SK-N-SH (cell line): ENCODE data around the gene HSPA14. TPM values are rescaled to one million over a fixed set of nuclear protein-coding genes. Genes with fewer than 3 reads are reported as not detected.

Experiments used
- CTCF ChIA-PET: fragments of 300-600, 350-600 bp; formaldehyde crosslinking; extraction: SDS; loops from one replicate; lab custom pipeline; 2021; lab: Yijun Ruan, JAX
- POLR2A ChIA-PET: fragments of 350-600 bp; sonication (Branson Sonifier 250); formaldehyde crosslinking; extraction: SDS; loops from one replicate; lab custom pipeline; 2020; ENCODE audit warnings: antibody characterized with exemption, inconsistent platforms; lab: Yijun Ruan, JAX
- DNase-seq: peaks from one replicate; pipeline ENCODE4 v3.0.0; 2012
- H2AFZ ChIP-seq: fragments of 200-600 bp; sonication (generic); 2 replicates; pipeline ENCODE4 v1.8.1; 2016; ENCODE audit warnings: antibody characterized with exemption, mild to moderate bottlenecking, low read depth
- H3F3A ChIP-seq: fragments of 200-600 bp; sonication (generic); replicated peaks from 2 replicates; pipeline ENCODE3; 2016; ENCODE audit warnings: antibody characterized with exemption, mild to moderate bottlenecking; ENCODE audit not compliant: insufficient read depth
- H3K27ac ChIP-seq, 2 experiments: fragments of 200-500 bp in 1 of 2; fragments of 200-600 bp in 1 of 2; sonication (Bioruptor generic) in 1 of 2; sonication (generic), shearing (Covaris generic) in 1 of 2; 2 replicates each; pipeline versions ENCODE4 v1.5.1 to v1.6.1; 2014 to 2016; ENCODE audit warnings: low read depth in 2 of 2, inconsistent platforms in 1 of 2, low read length in 1 of 2, mild to moderate bottlenecking in 1 of 2, mixed read lengths in 1 of 2
- H3K27me3 ChIP-seq: fragments of 200-600 bp; sonication (generic), shearing (Covaris generic); 2 replicates; pipeline ENCODE4 v1.6.1; 2016; ENCODE audit warnings: mixed run types; ENCODE audit not compliant: insufficient read depth
- H3K36me3 ChIP-seq, 2 experiments: fragments of 200-500 bp in 1 of 2; fragments of 200-600 bp in 1 of 2; sonication (Bioruptor generic) in 1 of 2; sonication (generic) in 1 of 2; replicated peaks in 1 of 2; 2 replicates each; pipeline versions ENCODE3 to v1.5.1; 2014 to 2016; ENCODE audit warnings: low read length in 1 of 2, mild to moderate bottlenecking in 1 of 2; ENCODE audit not compliant: insufficient read depth in 2 of 2, control insufficient read depth in 1 of 2
- H3K4me1 ChIP-seq, 2 experiments: fragments of 200-500 bp in 1 of 2; fragments of 200-600 bp in 1 of 2; sonication (Bioruptor generic) in 1 of 2; sonication (generic), shearing (Covaris generic) in 1 of 2; 2 replicates each; pipeline versions ENCODE4 v1.5.1 to v1.6.1; 2014 to 2016; ENCODE audit warnings: low read depth in 1 of 2, low read length in 1 of 2, mixed run types in 1 of 2; ENCODE audit not compliant: insufficient read depth in 2 of 2, control insufficient read depth in 1 of 2
- H3K4me2 ChIP-seq: fragments of 200-600 bp; sonication (generic), shearing (Covaris generic); 2 replicates; pipeline ENCODE4 v1.6.1; 2017; ENCODE audit warnings: mixed run types
- H3K4me3 ChIP-seq, 2 experiments: fragments of 200-500 bp in 1 of 2; fragments of 200-600 bp in 1 of 2; sonication (Bioruptor generic) in 1 of 2; sonication (generic), shearing (Covaris generic) in 1 of 2; 2 replicates each; pipeline versions ENCODE4 v1.5.1 to v1.8.1; 2014 to 2016; ENCODE audit warnings: low read depth in 2 of 2, inconsistent platforms in 1 of 2, low read length in 1 of 2, mild to moderate bottlenecking in 1 of 2, mixed read lengths in 1 of 2, moderate library complexity in 1 of 2
- H3K79me2 ChIP-seq: fragments of 200-600 bp; sonication (generic); 2 replicates; pipeline ENCODE4 v1.8.1; 2017; ENCODE audit warnings: mild to moderate bottlenecking; ENCODE audit not compliant: insufficient read depth
- H3K9ac ChIP-seq: fragments of 200-600 bp; sonication (generic); 2 replicates; pipeline ENCODE4 v1.6.1; 2017; ENCODE audit warnings: mixed run types
- H3K9me2 ChIP-seq: fragments of 200-600 bp; sonication (generic); 2 replicates; pipeline ENCODE4 v1.6.1; 2017; ENCODE audit warnings: mixed run types
- H3K9me3 ChIP-seq: fragments of 200-600 bp; sonication (generic); 2 replicates; pipeline ENCODE4 v1.6.1; 2017; ENCODE audit warnings: mixed run types, mild to moderate bottlenecking, moderate library complexity
- H4K20me1 ChIP-seq: fragments of 200-600 bp; sonication (generic); 2 replicates; pipeline ENCODE4 v1.6.1; 2017; ENCODE audit warnings: mild to moderate bottlenecking, mixed run types; ENCODE audit not compliant: insufficient read depth
- CHD2 ChIP-seq: fragments of 150-350 bp; IDR thresholded peaks from 2 replicates; pipeline ENCODE4 v1.6.1; 2018; ENCODE audit warnings: low read length; ENCODE audit not compliant: partially characterized antibody
- EP300 ChIP-seq, 2 experiments: IDR thresholded peaks; 2 replicates each; pipeline versions ENCODE4 v1.4.0 to v1.6.1; 2012; ENCODE audit warnings: borderline replicate concordance in 1 of 2, low read depth in 1 of 2, low read length in 1 of 2
- FOXM1 ChIP-seq: IDR thresholded peaks from 2 replicates; pipeline ENCODE4 v1.4.0; 2012; ENCODE audit warnings: low read depth, mild to moderate bottlenecking
- GABPA ChIP-seq: IDR thresholded peaks from 2 replicates; pipeline ENCODE4 v1.4.0; 2012; ENCODE audit warnings: low read depth, mild to moderate bottlenecking
- GATA2 ChIP-seq: sonication (generic); formaldehyde crosslinking; IDR thresholded peaks from 2 replicates; pipeline ENCODE4 v1.5.0; 2020; ENCODE audit warnings: mild to moderate bottlenecking, missing genetic modification reagents
- NFIC ChIP-seq: IDR thresholded peaks from 2 replicates; pipeline ENCODE4 v1.4.0; 2012; ENCODE audit warnings: borderline replicate concordance
- RCOR1 ChIP-seq: fragments of 150-350 bp; IDR thresholded peaks from 2 replicates; pipeline ENCODE4 v1.6.1; 2017; ENCODE audit warnings: antibody characterized with exemption, low read length
- RFX5 ChIP-seq: IDR thresholded peaks from 2 replicates; pipeline ENCODE4 v1.6.1; 2012; ENCODE audit warnings: mild to moderate bottlenecking, improper control_type of control experiment, low read length
- TEAD4 ChIP-seq: IDR thresholded peaks from 2 replicates; pipeline ENCODE4 v1.4.0; 2012; ENCODE audit warnings: mild to moderate bottlenecking, borderline replicate concordance; ENCODE audit not compliant: insufficient read depth
- YY1 ChIP-seq: IDR thresholded peaks from 2 replicates; pipeline ENCODE4 v1.4.0; 2012; ENCODE audit warnings: low read depth, mild to moderate bottlenecking
- WGBS: methylation state at CpG from one replicate; pipeline ENCODE4 v1.1.6; 2017; ENCODE audit warnings: low lambda C conversion rate; 5-methylcytosine and 5-hydroxymethylcytosine counted together
- polyA plus RNA-seq, 3 experiments: library from polyadenylated mRNA; depleted of rRNA; stranded (reverse); fragments of >200 nt; gene quantifications; 2 replicates each; pipeline ENCODE4 v1.2.3, GENCODE V29; 2012
- TF ChIP-seq, protein P1 (sequence below): fragments of 200-600 bp; sonication (generic); IDR thresholded peaks from 2 replicates; pipeline ENCODE4 v1.6.1; 2017; ENCODE audit warnings: antibody characterized with exemption, mild to moderate bottlenecking, moderate library complexity
- TF ChIP-seq, protein P2 (sequence below): IDR thresholded peaks from 2 replicates; pipeline ENCODE4 v1.4.0; 2012; ENCODE audit warnings: low read depth, borderline replicate concordance
- TF ChIP-seq, protein P3 (sequence below): IDR thresholded peaks from 2 replicates; pipeline ENCODE4; 2012
- TF ChIP-seq, protein P4 (sequence below): fragments of 150-350 bp; IDR thresholded peaks from 2 replicates; pipeline ENCODE4 v1.6.1; 2016; ENCODE audit warnings: mild to moderate bottlenecking, low read depth, low read length
- TF ChIP-seq, protein P5 (sequence below): IDR thresholded peaks from 2 replicates; pipeline ENCODE4 v1.4.0; 2012; ENCODE audit warnings: low read depth

HSPA14 gene
- polyA plus RNA-seq, 1 of the 3 experiments (the other 2 are of a cell fraction), result 8.8 TPM

DNA sequence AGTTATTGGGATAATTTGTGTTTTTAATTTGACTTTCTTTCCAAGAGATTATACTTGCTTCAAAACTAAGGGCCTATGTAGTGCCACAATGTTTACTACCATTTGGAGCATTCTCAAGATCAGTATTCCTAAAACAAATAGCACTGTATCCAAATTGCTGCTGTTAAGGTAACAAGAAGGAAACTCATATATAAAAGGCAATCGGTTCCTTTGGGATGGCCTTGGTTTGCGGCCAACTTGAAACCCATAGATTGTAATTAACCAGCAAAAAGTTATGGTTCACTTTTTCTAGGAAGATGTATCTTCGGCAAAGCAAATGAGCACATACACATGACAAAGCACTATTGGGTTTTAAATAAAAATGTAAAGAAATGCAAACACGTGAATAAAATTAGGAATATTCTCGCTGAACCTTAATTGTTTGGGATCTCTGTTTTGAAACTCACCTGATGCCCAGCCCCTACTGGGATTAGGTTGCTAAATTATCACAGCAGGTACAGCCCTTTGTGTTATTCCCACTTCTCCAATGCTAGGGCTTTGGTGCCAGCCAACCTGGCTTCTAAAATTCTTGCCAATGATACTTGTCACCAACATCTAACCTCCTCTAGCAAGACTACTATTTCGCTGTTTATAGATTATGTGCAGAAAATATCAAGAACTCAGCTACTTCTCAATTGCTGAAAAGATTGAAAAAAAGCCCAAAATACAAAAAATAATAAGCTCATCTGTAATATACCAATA, 16.3 kb upstream of the HSPA14 start:
- POLR2A ChIA-PET, result interaction anchor here (0.9 kb wide), 1 partner anchor 218 kb away, joined by 3 read pairs; no protein-coding TSS in a partner anchor

DNA sequence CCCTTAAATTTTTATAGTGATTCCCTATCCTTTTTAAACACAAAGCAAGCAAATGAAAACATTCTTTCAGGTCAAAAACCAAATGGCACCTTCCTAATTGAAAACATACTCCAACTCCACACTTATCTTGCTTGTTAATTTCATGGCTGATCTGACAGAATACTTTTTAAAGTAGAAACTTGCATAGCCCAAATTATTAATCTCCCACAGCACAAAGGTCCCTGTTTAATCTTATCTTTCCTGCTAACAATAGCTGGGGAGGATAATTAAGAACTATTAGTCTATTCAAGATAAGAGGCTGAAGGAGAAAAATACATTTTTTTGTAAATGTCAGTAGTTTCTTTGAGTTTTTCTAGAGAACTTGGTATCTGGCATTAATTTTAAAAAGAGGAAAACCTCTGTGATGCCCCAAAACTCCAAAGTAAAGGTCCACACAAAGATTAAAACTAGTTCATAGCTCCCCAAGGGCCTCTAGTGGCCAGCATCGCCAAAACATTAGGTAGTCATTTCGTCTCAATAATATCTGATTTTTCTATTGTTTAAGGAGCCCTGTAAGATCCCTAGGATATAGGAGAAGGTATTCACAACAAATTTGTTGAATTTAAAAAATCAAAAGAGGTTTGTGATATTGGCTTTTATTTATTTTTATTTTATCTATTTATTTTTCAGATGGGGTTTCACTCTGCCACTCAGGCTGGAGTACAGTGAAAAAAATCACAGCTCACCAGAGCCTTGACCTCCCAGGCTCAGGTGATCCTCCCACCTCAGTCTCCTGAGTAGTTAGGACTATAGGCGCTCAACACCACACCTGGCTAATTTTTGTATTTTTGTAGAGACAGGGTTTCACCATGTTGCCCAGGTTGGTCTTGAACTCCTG, 15.0 kb upstream of the HSPA14 start:
- no peaks in the 10 kb centered on the region for H3K79me2 ChIP-seq
- no peaks in the 10 kb centered on the region for H3K36me3 ChIP-seq
- POLR2A ChIA-PET, result interaction anchor here (0.9 kb wide), 1 partner anchor 219 kb away, joined by 3 read pairs; no protein-coding TSS in a partner anchor
- no peaks in the 10 kb centered on the region for H4K20me1 ChIP-seq
- H3K27me3 ChIP-seq, result no peaks in the 10 kb centered on the region; the same call in 1 of the 2 replicates
- peak; percentile 62 for DNase-seq
- no peaks in the 10 kb centered on the region for H3F3A ChIP-seq
- no peak overlapping the region for H3K4me3 ChIP-seq
- H2AFZ ChIP-seq, result no peak overlapping the region
- 17% methylated on average over 3 of the region's 3 CpGs for WGBS
- CTCF ChIA-PET, result interaction anchor here (0.6 to 4.5 kb wide), 26 partner anchors 13 to 342 kb away, joined by 3 to 54 read pairs (median 4); partner anchors contain the start of genes CDNF, HSPA14 and MSANTD7
- no peaks in the 10 kb centered on the region for H3K9me3 ChIP-seq
- H3K27ac ChIP-seq, result peak overlapping the region in 1 of 2 experiments; percentile 19; a peak in 1 of 4 replicates
- peaks cover 0 to 5% of the 10 kb centered on the region in 2 experiments; a peak in 1 of 4 replicates for H3K4me1 ChIP-seq
- no peak overlapping the region for H3K9ac ChIP-seq
- H3K9me2 ChIP-seq, result no peaks in the 10 kb centered on the region
- H3K4me2 ChIP-seq, result no peak overlapping the region
- TF ChIP-seq RCOR1, result peak; percentile 75; the same call in 1 of the 2 replicates
- TF ChIP-seq, protein P1, sequence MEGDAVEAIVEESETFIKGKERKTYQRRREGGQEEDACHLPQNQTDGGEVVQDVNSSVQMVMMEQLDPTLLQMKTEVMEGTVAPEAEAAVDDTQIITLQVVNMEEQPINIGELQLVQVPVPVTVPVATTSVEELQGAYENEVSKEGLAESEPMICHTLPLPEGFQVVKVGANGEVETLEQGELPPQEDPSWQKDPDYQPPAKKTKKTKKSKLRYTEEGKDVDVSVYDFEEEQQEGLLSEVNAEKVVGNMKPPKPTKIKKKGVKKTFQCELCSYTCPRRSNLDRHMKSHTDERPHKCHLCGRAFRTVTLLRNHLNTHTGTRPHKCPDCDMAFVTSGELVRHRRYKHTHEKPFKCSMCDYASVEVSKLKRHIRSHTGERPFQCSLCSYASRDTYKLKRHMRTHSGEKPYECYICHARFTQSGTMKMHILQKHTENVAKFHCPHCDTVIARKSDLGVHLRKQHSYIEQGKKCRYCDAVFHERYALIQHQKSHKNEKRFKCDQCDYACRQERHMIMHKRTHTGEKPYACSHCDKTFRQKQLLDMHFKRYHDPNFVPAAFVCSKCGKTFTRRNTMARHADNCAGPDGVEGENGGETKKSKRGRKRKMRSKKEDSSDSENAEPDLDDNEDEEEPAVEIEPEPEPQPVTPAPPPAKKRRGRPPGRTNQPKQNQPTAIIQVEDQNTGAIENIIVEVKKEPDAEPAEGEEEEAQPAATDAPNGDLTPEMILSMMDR, result peak; percentile 75
- no peak for TF ChIP-seq TEAD4
- TF ChIP-seq, protein P2, sequence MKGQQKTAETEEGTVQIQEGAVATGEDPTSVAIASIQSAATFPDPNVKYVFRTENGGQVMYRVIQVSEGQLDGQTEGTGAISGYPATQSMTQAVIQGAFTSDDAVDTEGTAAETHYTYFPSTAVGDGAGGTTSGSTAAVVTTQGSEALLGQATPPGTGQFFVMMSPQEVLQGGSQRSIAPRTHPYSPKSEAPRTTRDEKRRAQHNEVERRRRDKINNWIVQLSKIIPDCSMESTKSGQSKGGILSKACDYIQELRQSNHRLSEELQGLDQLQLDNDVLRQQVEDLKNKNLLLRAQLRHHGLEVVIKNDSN, result no peak
- TF ChIP-seq CHD2, result no peak
- TF ChIP-seq YY1, result no peak
- no peak for TF ChIP-seq FOXM1
- no peak for TF ChIP-seq RFX5
- TF ChIP-seq, protein P3, sequence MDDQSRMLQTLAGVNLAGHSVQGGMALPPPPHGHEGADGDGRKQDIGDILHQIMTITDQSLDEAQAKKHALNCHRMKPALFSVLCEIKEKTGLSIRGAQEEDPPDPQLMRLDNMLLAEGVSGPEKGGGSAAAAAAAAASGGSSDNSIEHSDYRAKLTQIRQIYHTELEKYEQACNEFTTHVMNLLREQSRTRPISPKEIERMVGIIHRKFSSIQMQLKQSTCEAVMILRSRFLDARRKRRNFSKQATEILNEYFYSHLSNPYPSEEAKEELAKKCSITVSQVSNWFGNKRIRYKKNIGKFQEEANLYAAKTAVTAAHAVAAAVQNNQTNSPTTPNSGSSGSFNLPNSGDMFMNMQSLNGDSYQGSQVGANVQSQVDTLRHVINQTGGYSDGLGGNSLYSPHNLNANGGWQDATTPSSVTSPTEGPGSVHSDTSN, result no peak

More for the DNA sequence above, 16.3 kb upstream of the HSPA14 start:
- Histone ChIP-seq H2AFZ (no peak overlapping the region), H3K36me3 (no peaks in the 10 kb centered on the region), H3K79me2 (no peaks in the 10 kb centered on the region), H3K4me2 (no peak overlapping the region), H3K4me3 (no peak overlapping the region), H3K9me3 (no peaks in the 10 kb centered on the region), H3K9ac (no peak overlapping the region), H3K4me1 (peaks cover 0 to 5% of the 10 kb centered on the region in 2 experiments; a peak in 1 of 4 replicates), H3F3A (no peaks in the 10 kb centered on the region), H3K27me3 (no peaks in the 10 kb centered on the region; the same call in 1 of the 2 replicates), H4K20me1 (no peaks in the 10 kb centered on the region), H3K9me2 (no peaks in the 10 kb centered on the region), H3K27ac (no peak overlapping the region)
- 81% methylated on average over 6 of the region's 6 CpGs for WGBS
- DNase-seq, result no peak
- CTCF ChIA-PET, result interaction anchor here (1.5 to 4.5 kb wide), 9 partner anchors 12 to 318 kb away, joined by 4 to 54 read pairs (median 6); no protein-coding TSS in a partner anchor
- TF ChIP-seq EP300 (IDR thresholded peaks at IDR 0.05; ENCODE audit: borderline replicate concordance in 1 of 2, low read depth in 1 of 2, low read length in 1 of 2) (no peak), NFIC (no peak), GATA2 (CRISPR knock-in tag) (no peak), GABPA (no peak)
- TF ChIP-seq, protein P4, sequence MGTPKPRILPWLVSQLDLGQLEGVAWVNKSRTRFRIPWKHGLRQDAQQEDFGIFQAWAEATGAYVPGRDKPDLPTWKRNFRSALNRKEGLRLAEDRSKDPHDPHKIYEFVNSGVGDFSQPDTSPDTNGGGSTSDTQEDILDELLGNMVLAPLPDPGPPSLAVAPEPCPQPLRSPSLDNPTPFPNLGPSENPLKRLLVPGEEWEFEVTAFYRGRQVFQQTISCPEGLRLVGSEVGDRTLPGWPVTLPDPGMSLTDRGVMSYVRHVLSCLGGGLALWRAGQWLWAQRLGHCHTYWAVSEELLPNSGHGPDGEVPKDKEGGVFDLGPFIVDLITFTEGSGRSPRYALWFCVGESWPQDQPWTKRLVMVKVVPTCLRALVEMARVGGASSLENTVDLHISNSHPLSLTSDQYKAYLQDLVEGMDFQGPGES, result no peak
- TF ChIP-seq, protein P1, result no peak
- TF ChIP-seq, protein P5, sequence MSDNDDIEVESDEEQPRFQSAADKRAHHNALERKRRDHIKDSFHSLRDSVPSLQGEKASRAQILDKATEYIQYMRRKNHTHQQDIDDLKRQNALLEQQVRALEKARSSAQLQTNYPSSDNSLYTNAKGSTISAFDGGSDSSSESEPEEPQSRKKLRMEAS, result no peak
